Measurements from ENCODE around the gene GGT5. TPM values are rescaled to one million over a fixed set of nuclear protein-coding genes. Genes with fewer than 3 reads are reported as not detected.
"Not testable (repeated sequence)": the region's sequence is repeated elsewhere in the genome, so short reads cannot be mapped to it uniquely, and the experiment has no call there.

Gene GGT5
- total and polyA plus RNA-seq, 12 donors, result 4.3 to 67.4 (median 13.1) TPM

DNA sequence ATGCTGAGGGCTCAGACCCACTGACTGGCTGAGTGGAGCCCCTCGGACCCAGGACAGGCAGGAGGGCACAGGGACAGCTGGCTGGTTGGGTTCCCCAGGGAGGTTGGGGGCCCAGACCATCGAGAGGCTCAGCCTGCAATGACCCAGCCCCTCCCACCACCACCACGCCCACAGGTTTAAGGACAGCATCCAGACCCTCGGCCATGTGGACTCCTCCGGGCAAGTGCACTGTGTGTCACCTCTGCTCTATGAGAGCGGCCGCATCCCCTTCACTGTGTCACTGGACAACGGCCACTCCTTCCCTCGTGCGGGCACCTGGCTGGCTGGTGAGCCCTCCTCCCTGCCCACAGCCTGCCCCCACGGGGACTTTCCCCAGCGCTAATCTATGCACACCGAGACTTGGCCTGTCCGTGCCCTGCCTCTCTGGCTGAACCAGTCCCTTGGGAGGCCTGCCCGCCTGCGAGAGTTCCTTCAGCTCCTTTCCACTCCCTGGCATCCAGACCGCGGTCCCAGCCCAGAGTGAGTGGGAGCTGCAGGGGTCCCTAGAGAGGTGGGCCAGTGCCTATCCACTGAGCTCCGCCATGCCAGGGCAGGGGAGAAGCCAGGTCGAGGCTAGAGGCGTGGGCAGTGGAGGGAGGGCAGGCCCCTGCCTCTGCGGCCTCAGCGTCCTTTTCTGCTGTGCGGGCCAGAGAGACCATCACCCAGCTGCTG, 61.4 kb downstream of the GGT5 start:
- Histone ChIP-seq H3K9me3 (no peaks in the 10 kb centered on the region), H3K27ac (no peak overlapping the region), H3K36me3 (peaks cover 0 to 13% (median 0%) of the 10 kb centered on the region in 9 donors), H3K4me3 (no peak overlapping the region), H3K27me3 (no peaks in the 10 kb centered on the region), H3K4me1 (peaks cover 7 to 37% (median 22%) of the 10 kb centered on the region in 9 donors)
- no peak for TF ChIP-seq CTCF (IDR thresholded peaks at IDR 0.05)
- WGBS, 2 donors, result 80 to 84% methylated on average over 20 to 24 of the region's 24 CpGs
- ATAC-seq, result no peak
- intact Hi-C loops (cut with DNase I), result loop anchor here in 2 of 10 donors (10.0 kb wide), 1 partner anchor 341 kb away; no protein-coding TSS in a partner anchor
- DNase-seq, result no peak

GRCh38 chr22:24182900-24183246, 62.0 kb downstream of the GGT5 start:
- H3K27ac ChIP-seq, H3K4me3 ChIP-seq, H3K27me3 ChIP-seq, H3K9me3 ChIP-seq, DNase-seq, ATAC-seq: not testable (repeated sequence)
- intact Hi-C loops (cut with DNase I), result loop anchor here in 2 of 10 donors (10.0 kb wide), 1 partner anchor 342 kb away; no protein-coding TSS in a partner anchor
- Histone ChIP-seq H3K36me3 (peaks cover 0 to 15% (median 0%) of the 10 kb centered on the region in 9 donors), H3K4me1 (peaks cover 7 to 42% (median 24%) of the 10 kb centered on the region in 9 donors)
- 91 to 92% methylated on average over 11 of the region's 11 CpGs for WGBS, 2 donors

DNA sequence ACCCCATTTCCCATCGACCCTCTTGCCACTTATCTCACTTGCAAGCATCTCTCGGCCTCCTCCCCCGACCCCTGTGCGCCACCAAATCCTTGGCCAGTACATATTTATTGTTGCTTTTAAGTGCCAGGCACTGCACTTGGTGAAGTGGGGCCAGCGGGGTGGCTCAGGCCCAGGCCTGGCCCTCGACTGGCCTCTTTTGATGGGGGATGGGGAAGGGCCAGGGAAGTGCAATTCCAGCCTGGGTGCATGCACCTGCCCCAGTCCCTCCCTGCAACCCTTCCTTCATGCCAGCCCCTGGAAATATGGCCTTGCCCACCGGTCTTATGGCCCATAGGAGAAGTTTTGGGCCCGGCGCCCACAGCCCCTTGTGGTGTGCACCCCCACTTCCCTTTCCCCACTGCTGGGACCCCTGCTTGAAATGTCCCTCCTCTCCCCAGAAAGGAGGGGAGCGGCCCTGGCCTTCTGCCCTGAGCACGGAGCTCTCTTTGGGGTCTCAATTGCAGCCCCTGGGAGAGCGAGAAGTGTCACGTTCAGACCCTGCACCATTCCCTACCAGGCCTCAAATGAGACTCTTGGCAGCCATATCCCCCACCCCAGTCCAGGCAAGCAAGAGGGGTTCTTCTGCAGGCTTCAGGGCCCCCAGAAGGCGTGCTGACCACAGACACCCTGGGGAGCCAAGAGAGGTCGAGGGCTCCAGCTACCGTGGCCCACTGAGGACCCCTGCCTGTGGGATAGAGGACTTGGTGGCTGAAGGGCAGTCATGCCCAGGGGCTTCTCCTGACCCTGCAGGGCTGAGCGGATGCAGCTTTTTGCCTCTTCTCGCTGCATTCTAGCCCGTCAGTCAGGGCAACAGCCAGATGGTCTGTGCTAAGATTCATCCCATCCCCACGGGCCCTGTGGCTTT, 62.6 kb downstream of the GGT5 start:
- Histone ChIP-seq H3K4me1 (peaks cover 8 to 48% (median 28%) of the 10 kb centered on the region in 9 donors), H3K4me3 (peak overlapping the region in 4 of 10 donors; percentile 21 to 35 (median 30)), H3K9me3 (no peaks in the 10 kb centered on the region), H3K27ac (peak overlapping the region in 7 of 10 donors; percentile 35 to 67 (median 55)), H3K36me3 (peaks cover 0 to 16% (median 0%) of the 10 kb centered on the region in 9 donors), H3K27me3 (no peaks in the 10 kb centered on the region)
- WGBS, 2 donors, result 73 to 74% methylated on average over 20 of the region's 20 CpGs
- peak in 8 of 9 donors; percentile 13 to 47 (median 30) for TF ChIP-seq CTCF (IDR thresholded peaks at IDR 0.05)
- intact Hi-C loops (cut with DNase I), result loop anchor here in 2 of 10 donors (10.0 kb wide), 1 partner anchor 343 kb away; no protein-coding TSS in a partner anchor
- no peak for DNase-seq
- peak in 1 of 8 donors; percentile 35 for ATAC-seq

GRCh38 chr22:24181088-24181995, 63.5 kb downstream of the GGT5 start, which contains the start of gene SUSD2:
Gene SUSD2, plus strand, starts transcription at chr22:24181487. Its CDS starts 33 bp downstream, at chr22:24181520.
- ATAC-seq (peak in 1 of 8 donors; percentile 32), DNase-seq (peak in 1 of 2 donors; percentile 61)
- peak within 1 kb of the TSS in 9 of 10 donors; percentile 6 to 67 (median 47) for H3K27ac ChIP-seq
- no peaks in the 10 kb centered on the region for H3K27me3 ChIP-seq
- H3K4me3 ChIP-seq, result peak within 1 kb of the TSS in 5 of 10 donors; percentile 21 to 35 (median 28)
- peaks cover 0 to 22% (median 0%) of the 10 kb centered on the region in 9 donors for H3K36me3 ChIP-seq
- peaks cover 9 to 57% (median 35%) of the 10 kb centered on the region in 9 donors for H3K4me1 ChIP-seq
- TF ChIP-seq CTCF (IDR thresholded peaks at IDR 0.05), result no peak
- no peaks in the 10 kb centered on the region for H3K9me3 ChIP-seq
- intact Hi-C loops (cut with DNase I), result loop anchor here in 2 of 10 donors (10.0 kb wide), 1 partner anchor 343 kb away; no protein-coding TSS in a partner anchor
- WGBS, 2 donors, result 63 to 71% methylated on average over 30 to 35 of the region's 35 CpGs
